Measurements from ENCODE around the gene HDAC11.
"Not testable (repeated sequence)": the region's sequence is repeated elsewhere in the genome, so short reads cannot be mapped to it uniquely, and the experiment has no call there.

HDAC11 gene

GRCh38 chr3:13493867-13494441 is 13.8 kb downstream of the HDAC11 start:
- DNase-seq = no peak

DNA sequence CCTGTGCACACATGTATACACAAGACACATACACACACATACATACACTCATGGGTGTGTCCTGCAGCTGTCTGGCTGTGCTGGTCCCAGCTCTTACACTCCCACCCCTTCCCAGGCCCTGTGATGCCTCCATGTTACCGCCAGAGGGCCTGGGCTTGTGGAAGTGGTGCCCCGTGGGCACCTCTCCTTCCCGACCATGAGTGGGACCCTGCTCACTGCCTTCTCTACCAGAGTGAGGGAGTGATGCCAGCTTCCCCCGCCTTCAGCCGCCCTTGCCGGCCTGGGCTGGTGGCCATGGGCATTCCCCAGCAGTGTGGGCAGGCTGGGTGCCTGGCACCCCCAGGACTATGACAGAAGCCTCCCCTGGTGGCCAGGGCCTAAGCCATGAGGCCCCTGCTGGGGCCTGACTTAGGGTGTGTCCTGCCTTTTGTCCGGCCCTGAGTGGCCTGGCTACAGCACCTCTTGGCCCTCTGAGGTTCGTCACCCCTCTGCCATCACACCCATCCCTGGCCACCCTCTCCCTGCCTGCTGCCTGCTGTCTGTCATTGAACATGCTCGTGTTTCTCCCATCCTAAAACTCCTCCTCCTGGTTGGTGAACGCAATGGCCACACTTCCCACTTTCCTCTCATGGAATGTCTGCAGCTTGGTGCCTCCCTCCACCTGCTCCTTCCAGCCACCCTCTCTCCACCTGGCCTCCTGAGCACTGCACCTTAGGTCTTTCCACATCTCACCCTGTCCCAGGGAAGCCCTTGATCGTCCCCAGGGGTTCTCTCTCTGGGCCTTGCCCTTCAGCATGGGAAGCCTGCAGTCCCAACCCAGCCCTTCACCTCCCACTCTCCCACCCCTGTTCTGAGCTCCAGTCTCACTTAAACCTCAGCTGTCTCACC is 14.6 kb downstream of the HDAC11 start:
- peak in 3 of 4 experiments; percentile 29 to 39 (median 34) for DNase-seq

DNA sequence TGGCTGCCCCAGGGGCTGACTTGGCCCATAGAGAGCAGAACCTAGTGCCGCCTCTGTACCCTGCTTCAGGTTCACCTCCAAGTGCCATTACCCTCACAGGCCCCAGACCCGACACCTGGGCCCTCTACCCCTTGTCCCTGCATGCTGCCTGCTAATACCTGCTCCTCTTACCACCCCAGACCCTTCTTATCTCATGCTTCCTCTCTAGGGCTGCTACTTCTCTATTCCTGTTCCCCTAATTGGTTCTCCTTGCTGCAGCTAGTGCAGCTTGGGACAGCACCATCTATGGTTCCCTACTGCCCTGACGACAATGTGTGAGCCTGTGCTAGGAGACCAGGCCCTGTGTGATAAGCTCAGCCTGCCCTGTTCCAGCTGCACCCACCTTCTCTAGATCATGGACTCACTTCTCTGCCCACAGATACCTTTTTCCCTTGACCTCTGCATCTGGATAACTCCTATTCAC is 15.3 kb downstream of the HDAC11 start:
- peak; percentile 5 to 52 (median 40) for DNase-seq

GRCh38 chr3:13495921-13496723 is 16.0 kb downstream of the HDAC11 start:
- DNase-seq = peak; percentile 81 to 87 (median 84)

- DNase-seq = no peak
These were observed 16.8 kb downstream of the HDAC11 start for GRCh38 chr3:13496879-13497278.

GRCh38 chr3:13497386-13497785 is 17.3 kb downstream of the HDAC11 start:
- no peak for DNase-seq

DNA sequence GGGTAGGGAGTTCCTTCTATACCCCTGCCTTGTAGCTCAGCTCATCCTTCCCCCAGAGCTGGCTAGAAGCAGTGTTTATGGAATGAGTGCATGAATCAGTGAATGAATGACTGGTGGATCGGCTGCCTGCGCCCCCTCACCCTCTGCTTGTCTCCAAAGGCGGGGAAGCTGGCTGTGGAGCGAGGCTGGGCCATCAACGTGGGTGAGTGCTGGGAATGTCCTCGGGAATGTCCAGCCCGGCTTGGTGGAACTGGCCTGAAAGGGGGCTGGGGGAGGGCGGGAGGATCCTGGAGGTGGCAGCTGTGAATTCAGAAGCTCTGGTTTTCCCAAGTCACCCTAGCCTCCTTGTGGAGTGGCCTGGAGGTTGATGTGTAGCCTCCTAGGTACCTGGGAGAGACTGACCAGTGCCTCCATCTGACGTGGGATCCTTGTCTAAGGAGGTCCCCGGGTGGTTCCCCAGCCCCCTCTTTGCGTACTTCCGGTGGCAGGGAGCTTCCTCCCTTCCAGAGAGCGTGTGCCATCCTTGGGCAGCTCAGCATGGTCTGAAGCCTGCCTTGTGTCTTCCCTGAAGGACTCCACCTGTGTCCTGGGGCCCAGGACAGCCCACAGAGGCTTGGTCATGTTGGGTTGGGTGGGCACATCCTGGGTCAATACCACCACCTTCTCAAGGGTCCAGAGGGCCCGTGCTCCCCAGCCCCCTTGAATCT is 18.4 kb downstream of the HDAC11 start:
- DNase-seq = no peak

DNA sequence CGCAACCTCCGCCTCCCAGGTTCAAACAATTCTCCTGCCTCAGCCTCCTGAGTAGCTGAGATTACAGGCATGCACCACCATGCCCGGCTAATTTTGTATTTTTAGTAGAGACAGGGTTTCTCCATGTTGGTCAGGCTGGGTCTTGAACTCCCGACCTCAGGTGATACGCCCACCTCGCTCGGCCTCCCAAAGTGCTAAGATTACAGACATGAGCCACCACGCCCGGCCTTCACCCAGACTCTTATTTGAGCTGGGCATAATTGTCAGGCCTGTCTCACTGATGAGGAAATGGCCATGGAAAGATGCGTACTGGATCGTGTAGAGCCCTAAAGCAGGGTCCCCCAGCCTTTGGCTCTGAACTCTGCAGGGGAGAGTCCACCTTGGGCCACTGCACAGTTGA is 19.1 kb downstream of the HDAC11 start:
- DNase-seq = not testable (repeated sequence)

DNA sequence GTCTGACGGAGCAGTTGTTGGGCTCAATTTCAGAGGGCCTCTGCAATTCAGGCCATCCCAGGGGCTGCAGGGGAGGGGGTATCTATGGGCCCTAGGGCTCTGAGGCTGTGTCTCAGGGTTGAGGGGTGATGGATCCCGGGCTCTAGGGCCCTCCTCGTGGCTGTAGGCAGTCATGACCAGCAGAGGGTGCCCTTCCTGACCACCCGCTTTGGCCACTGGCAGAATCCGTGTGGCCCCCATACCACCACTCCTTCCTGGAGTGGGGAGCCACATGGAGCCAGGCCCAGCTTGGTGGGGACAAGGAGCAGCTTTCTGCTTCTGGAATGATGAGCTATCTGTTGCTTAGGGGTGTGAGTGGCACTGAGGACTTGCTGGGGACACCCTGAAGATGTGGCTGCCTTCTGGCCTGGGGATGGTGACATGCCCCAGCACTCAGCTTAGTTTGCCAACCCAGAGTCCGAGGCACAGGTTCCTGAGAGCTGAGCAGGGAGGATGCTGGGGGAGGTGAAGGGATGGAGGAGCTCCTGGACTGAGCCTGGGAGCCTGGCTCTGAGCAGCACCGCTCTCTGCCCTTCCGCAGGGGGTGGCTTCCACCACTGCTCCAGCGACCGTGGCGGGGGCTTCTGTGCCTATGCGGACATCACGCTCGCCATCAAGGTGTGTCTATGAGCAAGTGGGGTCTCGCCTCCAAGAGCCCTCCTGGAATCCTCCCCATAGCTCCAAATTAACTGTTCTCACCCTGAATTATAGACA is 20.2 kb downstream of the HDAC11 start:
- peak; percentile 6 to 52 (median 30) for DNase-seq

- DNase-seq = no peak
These were observed 20.9 kb downstream of the HDAC11 start for GRCh38 chr3:13501056-13501455.

GRCh38 chr3:13501521-13501920 is 21.4 kb downstream of the HDAC11 start:
- DNase-seq = no peak

GRCh38 chr3:13501958-13502790 is 22.1 kb downstream of the HDAC11 start:
- DNase-seq = no peak

DNA sequence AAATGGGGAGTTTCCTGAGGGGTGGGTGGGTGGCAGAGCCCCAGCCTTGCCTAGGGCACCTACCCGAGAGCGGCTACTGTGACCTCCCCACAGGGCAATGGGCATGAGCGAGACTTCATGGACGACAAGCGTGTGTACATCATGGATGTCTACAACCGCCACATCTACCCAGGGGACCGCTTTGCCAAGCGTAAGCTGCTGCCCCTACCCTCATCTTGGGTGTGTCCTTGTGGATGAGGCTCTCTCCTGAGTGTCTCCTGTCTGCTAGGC is 22.6 kb downstream of the HDAC11 start:
- no peak for DNase-seq

DNA sequence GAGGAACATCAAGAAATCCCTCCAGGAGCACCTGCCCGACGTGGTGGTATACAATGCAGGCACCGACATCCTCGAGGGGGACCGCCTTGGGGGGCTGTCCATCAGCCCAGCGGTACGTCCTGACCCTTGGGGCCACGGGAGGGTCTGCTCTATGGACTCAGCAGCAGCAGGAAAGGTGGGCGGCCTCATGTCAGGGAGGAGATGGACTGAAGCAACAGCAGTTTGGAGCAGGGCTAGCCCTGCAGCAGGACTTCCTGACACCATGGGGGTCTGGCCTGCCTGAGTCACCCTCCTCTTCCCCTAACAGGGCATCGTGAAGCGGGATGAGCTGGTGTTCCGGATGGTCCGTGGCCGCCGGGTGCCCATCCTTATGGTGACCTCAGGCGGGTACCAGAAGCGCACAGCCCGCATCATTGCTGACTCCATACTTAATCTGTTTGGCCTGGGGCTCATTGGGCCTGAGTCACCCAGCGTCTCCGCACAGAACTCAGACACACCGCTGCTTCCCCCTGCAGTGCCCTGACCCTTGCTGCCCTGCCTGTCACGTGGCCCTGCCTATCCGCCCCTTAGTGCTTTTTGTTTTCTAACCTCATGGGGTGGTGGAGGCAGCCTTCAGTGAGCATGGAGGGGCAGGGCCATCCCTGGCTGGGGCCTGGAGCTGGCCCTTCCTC is 24.2 kb downstream of the HDAC11 start:
- DNase-seq = peak in 1 of 4 experiments; percentile 1

DNA sequence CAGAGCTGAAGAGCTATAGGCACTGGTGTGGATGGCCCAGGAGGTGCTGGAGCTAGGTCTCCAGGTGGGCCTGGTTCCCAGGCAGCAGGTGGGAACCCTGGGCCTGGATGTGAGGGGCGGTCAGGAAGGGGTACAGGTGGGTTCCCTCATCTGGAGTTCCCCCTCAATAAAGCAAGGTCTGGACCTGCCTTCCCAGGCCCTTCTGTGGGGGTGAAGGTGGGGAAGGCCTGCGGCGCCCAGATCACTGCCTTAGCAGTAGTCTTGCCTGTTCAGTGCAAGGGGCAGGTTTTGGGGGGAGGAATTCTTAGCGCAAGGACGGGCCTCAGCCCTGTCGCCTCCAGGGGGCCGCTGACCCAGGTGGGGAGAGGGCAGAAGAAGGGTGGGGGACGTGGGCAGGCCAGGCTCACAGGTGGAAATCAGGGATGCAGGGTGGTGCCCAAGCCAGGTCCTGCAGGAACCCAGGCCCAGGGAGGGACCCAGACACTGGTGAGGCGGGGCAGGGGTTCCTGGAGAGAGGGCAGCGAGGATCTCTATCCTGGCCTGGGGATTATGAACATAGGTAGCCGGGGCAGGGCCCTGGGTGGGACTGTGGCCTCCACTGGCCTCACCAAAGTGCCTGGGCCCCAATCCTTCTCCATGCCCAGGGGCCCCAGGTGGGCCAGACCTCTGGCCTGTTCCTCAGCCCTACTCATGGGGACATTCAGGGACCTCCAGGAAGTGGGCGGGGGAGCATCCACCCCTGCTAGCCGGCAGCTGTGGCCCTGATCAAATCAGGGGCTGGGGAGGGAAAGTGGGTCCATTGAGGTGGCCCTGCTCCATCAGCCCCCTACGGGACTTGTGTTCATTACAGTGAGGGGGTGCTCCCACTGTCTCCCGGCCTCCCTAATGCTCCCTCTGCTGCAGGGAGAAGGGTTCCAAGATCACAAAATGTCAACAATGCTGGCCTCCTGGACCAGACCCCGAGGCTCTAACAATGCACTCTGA is 25.3 kb downstream of the HDAC11 start:
- peak in 1 of 4 experiments; percentile 1 for DNase-seq

- peak in 1 of 4 experiments; percentile 1 for DNase-seq
These were observed 26.1 kb downstream of the HDAC11 start for GRCh38 chr3:13506239-13506638.

DNA sequence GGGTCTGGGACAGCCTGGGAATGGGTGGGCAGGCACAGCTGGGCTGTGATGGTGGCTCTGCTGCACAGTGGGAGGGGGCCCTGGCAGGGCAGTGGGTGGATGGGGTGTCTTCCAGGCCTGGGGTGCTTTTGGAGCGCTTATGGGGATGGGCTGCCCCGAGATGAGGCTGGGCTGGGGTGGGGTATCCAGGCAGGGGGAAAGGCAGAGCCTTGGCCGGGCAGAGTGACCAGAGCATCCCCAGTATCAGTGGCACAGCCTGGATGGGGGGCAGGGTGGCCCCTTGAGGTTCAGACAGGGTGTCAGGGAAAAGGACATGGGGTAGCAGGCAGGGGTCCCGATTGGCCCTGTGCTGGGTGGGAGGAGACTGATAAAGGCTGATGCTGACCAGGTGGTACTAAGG is 26.6 kb downstream of the HDAC11 start:
- no peak for DNase-seq

- no peak for DNase-seq
These were observed 27.1 kb downstream of the HDAC11 start for GRCh38 chr3:13507247-13507569.
